HTR-8/SVneo (cell line): ENCODE measurements around the gene TASP1.
A peak's percentile ranks its signal among the peaks of the same experiment; 100 is the strongest.

Experiments used
- DNase-seq: peaks from one replicate; pipeline ENCODE4 v3.0.0; 2011; ENCODE audit warnings: low spot score, mixed read lengths; ENCODE audit not compliant: insufficient read length
- FAIRE-seq: peaks from 2 replicates; lab custom pipeline; 2011; peaks lifted over from hg19 to GRCh38; lab: Jason Lieb, UNC

Gene TASP1

GRCh38 chr20:13580707-13581106, 58.0 kb downstream of the TASP1 start:
- FAIRE-seq (no peak), DNase-seq (no peak)

GRCh38 chr20:13574071-13574470, 64.7 kb downstream of the TASP1 start:
- no peak for FAIRE-seq
- no peak for DNase-seq

DNA sequence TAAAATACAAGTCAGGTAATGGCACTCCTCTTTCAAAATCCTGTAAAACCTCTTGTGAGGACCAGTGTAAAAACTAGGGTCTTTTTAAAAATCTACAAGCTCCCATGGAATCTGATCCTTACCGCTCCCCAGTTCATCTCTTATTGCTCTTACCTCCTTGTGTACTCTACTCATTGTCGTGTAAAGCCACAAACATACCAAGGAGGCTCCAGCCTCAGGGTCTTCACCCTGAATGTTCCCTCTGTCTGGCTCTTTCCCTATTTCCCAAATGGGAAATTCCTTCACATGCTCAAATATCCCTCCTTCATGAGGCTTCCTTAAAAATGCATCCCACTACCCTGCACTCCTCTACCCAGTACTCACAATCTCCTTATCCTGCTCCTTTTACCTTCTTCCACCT, 67.1 kb downstream of the TASP1 start:
- no peak for DNase-seq

GRCh38 chr20:13567663-13568062, 71.1 kb downstream of the TASP1 start:
- FAIRE-seq (no peak), DNase-seq (no peak)

More for the DNA sequence above, 67.1 kb downstream of the TASP1 start:
- no peak for FAIRE-seq

DNA sequence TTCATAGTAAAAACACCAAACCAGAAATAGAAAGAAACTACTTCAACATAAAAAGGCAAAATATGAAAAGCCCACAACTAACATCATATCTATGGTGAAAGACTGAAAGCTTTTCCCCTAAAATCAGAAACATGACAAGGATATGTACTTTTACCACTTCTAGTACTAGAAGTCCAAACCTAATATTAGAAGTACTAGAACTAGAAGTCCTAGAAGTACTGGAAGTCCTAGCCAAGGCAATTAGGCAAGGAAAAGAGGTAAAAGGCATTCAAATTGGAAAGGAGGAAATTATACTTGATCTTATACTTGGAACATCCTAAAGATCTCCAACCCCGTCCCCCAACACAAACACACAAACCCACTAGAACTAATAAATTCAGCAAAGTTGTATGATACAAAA, 74.9 kb downstream of the TASP1 start:
- DNase-seq (no peak), FAIRE-seq (no peak)

DNA sequence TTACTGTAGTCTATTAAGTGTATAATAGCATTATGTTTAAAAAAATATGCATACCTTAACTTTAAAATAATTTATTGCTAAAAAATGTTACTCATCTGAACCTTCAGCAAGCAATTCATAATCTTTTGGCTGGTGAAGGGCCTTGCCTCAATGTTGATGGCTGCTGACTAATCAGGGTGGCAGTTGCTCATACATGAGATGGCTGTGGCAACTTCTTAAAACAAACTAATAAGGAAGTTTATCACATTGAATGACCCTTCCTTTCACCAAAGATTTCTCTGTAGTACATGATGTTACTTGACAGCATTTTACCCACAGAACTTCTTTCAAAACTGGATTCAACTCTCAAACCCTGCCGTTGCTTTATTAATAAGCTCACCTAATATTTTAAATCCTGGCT, 84.0 kb downstream of the TASP1 start:
- DNase-seq: no peak
- no peak for FAIRE-seq

DNA sequence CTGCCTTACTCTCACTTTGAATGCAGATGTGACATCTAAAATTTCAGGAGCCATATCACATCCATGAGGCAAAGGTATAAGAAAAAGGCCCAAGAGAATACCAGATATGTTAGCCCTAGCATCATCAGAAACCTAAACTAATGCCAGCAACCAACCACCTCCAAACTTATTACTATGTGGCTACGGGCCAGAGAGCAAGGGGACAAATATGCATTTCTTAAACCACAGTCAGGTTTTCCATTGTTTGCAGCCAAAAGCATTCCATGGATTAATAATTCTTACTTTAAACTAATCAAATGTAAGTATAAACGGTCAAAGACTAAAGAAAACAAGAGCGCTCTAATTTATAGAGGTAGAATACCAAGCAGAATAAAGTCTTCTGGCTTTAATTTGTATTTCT, 84.7 kb downstream of the TASP1 start:
- FAIRE-seq: no peak
- no peak for DNase-seq

- no peak for DNase-seq
- FAIRE-seq: no peak
These were observed 86.7 kb downstream of the TASP1 start for GRCh38 chr20:13552061-13552460.

DNA sequence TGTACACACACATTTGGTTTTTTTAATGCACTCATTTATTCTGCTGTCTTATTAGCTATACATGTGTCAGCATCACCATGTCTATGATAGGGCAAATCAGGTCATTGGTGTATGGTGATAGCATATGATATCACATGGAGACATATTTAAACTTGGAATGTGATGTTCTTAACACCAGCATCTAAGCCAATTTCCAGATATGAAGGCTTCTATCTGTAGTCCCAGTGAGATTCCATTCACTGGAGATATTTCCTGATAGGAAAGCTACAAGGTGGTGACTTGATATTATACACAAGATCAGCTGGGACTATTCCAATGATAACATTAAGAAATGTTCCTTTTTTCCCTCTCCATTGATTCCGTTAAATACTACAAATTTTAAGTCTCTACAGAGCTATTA, 89.3 kb downstream of the TASP1 start:
- DNase-seq (no peak), FAIRE-seq (no peak)

- FAIRE-seq: peak; percentile 4
- DNase-seq: peak; percentile 41
These were observed 92.1 kb downstream of the TASP1 start for GRCh38 chr20:13546497-13547131.

DNA sequence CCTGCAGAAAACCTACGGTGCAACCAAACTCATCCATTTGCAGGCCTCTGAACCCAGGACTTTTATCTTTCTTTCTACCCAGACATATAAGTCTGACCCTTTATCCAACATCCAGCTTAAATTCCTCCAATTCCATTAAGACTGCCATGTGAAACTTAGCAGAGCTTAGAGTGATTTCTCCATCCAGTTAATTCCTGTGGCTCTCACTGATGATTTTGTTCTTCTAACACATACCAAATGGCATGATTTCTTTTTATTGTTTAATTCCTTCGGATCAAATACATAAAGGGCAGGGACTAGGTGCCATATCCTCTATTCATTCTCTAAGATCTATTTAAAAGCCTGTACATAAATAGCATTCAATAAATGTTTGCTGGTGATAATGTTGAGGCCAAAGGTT, 92.9 kb downstream of the TASP1 start:
- FAIRE-seq: no peak
- no peak for DNase-seq

- no peak for FAIRE-seq
- DNase-seq: no peak
These were observed 94.9 kb downstream of the TASP1 start for GRCh38 chr20:13543783-13544182.

DNA sequence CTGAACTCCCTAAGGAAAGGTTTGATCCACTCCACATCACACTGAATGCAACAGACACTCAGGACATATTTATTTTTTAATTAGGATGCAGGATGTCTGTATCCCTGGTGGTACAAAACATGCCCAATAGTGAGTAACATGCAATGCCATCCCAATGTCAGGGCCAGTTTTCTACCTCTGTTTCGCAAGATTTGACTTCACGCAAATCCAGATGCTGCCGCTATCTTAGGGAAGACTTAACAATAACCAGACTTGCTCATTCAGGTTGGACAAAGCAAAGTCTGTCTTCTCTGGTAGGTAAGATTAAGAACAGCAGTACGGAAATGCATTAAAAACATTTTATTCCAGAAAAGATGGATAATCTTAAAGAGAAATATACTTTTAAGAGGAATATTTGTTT, 103.1 kb downstream of the TASP1 start:
- FAIRE-seq (no peak), DNase-seq (no peak)

DNA sequence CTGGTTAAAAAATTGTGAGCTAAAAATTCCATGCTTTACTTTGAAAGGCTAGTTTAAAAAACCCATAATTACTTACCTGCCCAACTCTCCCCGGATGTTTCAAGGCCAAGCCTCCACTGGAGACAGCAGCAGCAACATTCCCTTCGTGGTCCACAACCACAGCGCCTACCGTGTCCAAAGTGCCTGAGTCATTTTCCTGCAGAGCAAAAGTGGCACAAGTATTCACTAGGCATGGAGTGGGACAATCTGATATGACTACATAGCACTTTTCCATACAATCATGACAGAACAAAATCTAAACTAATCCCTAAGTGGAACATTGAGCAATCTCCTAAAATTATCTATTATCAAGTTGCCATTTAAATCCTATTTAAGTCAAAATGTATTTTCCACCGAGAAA, 104.8 kb downstream of the TASP1 start:
- DNase-seq (no peak), FAIRE-seq (no peak)

DNA sequence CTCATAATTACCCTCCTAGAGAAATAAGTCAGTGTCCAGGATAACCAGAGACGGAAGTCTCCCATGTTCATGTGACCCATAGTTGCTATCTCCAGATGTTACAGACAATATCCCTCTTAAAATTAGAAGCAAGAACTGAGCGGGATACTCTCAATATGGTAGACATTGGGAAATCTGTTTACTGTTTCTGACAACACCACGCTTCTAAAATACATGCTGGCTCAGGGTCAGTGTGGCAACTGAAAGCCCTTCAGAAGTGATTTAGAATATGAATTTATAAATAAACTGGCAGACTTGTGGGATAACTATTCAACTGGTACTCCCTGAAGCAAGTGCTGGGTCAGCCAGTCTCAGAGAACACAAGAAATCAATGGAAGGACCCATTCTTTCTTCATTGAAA, 108.6 kb downstream of the TASP1 start:
- DNase-seq: no peak
- no peak for FAIRE-seq

GRCh38 chr20:13526551-13526950, 112.2 kb downstream of the TASP1 start:
- no peak for FAIRE-seq
- DNase-seq: no peak

- DNase-seq: peak; percentile 72
These were observed 113.3 kb downstream of the TASP1 start for GRCh38 chr20:13525225-13525940.

DNA sequence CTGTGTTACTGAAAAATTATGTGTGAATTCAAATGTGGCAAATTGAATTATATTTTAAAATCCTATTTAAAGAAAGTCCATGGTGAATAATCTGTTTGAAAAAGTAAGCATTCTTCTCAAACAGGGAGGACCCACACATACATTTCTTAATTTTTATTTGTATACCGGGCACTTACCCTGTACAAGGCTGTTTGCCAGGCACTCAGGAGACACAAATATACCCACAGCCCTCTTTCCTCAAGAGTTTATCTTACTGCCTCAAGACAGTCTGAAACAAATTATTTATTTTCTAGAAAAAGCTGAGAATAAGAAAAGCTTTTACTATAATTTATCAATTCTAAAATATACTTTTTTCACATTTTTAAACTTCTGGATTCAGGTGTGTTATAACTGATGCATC, 114.4 kb downstream of the TASP1 start:
- FAIRE-seq: no peak
- no peak for DNase-seq

More at GRCh38 chr20:13525225-13525940, 113.3 kb downstream of the TASP1 start:
- no peak for FAIRE-seq

DNA sequence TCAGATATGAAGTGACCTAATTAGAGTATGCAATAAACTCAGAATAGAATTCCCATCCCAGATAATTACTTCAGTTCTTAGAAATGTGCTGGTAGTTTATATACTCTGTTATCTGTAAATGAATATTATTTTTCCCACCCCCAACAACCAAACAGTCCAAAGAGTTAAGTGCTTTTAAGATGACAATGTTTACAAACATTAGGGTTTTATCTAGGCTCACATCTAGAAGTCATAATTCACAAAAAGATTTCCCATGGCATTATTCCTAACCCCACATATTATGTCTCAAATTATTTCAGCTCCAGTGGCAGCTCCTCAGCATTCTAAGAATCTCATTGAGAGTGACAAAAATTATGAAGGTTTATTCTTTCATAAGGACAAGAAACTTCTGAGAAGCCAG, 120.9 kb downstream of the TASP1 start:
- DNase-seq (no peak), FAIRE-seq (no peak)

- DNase-seq (no peak), FAIRE-seq (no peak)
These were observed 122.8 kb downstream of the TASP1 start for GRCh38 chr20:13515796-13516558.

- DNase-seq (no peak), FAIRE-seq (no peak)
These were observed 123.4 kb downstream of the TASP1 start for GRCh38 chr20:13515291-13515690.
